ENCODE results near the gene PDLIM3. TPM values are rescaled to one million over a fixed set of nuclear protein-coding genes. Genes with fewer than 3 reads are reported as not detected.

Gene PDLIM3
- total and polyA plus RNA-seq, 9 of the 15 experiments (the other 6 are each of a cell fraction or from before 2014, with no cell fraction given), result 0.06 TPM; not detected in 8

DNA sequence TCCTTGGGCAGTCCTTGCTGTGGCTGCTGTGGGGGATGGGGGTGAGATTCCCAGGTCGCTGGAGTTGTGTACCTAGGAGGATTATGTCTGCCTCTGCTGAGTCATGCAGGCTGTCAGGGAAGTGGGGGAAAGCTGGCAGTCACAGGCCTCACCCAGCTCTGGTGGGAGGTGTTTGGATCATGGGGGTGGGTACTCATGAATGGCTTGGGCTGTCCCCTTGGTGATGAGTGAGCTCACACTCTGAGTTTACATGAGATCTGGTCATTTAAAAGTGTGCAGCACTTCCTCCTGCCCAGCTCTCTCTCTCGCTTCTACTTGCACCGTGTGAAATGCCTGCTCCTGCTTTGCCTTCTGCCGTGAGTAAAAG, 24.6 kb upstream of the PDLIM3 start (continued):
- TF ChIP-seq, protein P1, sequence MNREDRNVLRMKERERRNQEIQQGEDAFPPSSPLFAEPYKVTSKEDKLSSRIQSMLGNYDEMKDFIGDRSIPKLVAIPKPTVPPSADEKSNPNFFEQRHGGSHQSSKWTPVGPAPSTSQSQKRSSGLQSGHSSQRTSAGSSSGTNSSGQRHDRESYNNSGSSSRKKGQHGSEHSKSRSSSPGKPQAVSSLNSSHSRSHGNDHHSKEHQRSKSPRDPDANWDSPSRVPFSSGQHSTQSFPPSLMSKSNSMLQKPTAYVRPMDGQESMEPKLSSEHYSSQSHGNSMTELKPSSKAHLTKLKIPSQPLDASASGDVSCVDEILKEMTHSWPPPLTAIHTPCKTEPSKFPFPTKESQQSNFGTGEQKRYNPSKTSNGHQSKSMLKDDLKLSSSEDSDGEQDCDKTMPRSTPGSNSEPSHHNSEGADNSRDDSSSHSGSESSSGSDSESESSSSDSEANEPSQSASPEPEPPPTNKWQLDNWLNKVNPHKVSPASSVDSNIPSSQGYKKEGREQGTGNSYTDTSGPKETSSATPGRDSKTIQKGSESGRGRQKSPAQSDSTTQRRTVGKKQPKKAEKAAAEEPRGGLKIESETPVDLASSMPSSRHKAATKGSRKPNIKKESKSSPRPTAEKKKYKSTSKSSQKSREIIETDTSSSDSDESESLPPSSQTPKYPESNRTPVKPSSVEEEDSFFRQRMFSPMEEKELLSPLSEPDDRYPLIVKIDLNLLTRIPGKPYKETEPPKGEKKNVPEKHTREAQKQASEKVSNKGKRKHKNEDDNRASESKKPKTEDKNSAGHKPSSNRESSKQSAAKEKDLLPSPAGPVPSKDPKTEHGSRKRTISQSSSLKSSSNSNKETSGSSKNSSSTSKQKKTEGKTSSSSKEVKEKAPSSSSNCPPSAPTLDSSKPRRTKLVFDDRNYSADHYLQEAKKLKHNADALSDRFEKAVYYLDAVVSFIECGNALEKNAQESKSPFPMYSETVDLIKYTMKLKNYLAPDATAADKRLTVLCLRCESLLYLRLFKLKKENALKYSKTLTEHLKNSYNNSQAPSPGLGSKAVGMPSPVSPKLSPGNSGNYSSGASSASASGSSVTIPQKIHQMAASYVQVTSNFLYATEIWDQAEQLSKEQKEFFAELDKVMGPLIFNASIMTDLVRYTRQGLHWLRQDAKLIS (CRISPR knock-in tag; IDR thresholded peaks at IDR 0.05), result no peak
- TF ChIP-seq MYNN (IDR thresholded peaks at IDR 0.05) (no peak), MYNN (CRISPR knock-in tag; IDR thresholded peaks at IDR 0.05) (no peak), CBFA2T3 (IDR thresholded peaks at IDR 0.05) (no peak), DMBX1 (CRISPR knock-in tag; IDR thresholded peaks at IDR 0.05; ENCODE audit: borderline replicate concordance) (no peak), EP400 (IDR thresholded peaks at IDR 0.05) (0 out of 2 replicates have a peak, but pooled peaks have one; percentile 15), ZNF253 (CRISPR knock-in tag; conservative IDR thresholded peaks at IDR 0.05) (no peak), ZNF124 (CRISPR knock-in tag; IDR thresholded peaks at IDR 0.05) (no peak), GABPA (tag; conservative IDR thresholded peaks at IDR 0.05; ENCODE audit: low read depth) (no peak), GATA2 (CRISPR knock-in tag; IDR thresholded peaks at IDR 0.05) (no peak), MXI1 (IDR thresholded peaks at IDR 0.05; ENCODE audit: low read depth, low read length) (no peak), PURB (CRISPR knock-in tag; IDR thresholded peaks at IDR 0.05; ENCODE audit: low read depth) (no peak), RHOXF2B (CRISPR knock-in tag; conservative IDR thresholded peaks at IDR 0.05) (no peak), RBM14 (IDR thresholded peaks at IDR 0.05; ENCODE audit: borderline replicate concordance, insufficient read depth, low read depth, low read length) (no peak), NFRKB (IDR thresholded peaks at IDR 0.05; ENCODE audit: low read depth) (no peak), ZNF778 (CRISPR knock-in tag; IDR thresholded peaks at IDR 0.05) (no peak), ZNF175 (CRISPR knock-in tag; IDR thresholded peaks at IDR 0.05; ENCODE audit: low read depth) (no peak)
- TF ChIP-seq, protein P2, sequence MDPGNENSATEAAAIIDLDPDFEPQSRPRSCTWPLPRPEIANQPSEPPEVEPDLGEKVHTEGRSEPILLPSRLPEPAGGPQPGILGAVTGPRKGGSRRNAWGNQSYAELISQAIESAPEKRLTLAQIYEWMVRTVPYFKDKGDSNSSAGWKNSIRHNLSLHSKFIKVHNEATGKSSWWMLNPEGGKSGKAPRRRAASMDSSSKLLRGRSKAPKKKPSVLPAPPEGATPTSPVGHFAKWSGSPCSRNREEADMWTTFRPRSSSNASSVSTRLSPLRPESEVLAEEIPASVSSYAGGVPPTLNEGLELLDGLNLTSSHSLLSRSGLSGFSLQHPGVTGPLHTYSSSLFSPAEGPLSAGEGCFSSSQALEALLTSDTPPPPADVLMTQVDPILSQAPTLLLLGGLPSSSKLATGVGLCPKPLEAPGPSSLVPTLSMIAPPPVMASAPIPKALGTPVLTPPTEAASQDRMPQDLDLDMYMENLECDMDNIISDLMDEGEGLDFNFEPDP (CRISPR knock-in tag; IDR thresholded peaks at IDR 0.05), result no peak
- TF ChIP-seq, protein P3, sequence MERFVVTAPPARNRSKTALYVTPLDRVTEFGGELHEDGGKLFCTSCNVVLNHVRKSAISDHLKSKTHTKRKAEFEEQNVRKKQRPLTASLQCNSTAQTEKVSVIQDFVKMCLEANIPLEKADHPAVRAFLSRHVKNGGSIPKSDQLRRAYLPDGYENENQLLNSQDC (CRISPR knock-in tag; IDR thresholded peaks at IDR 0.05), result no peak
- TF ChIP-seq, protein P4, sequence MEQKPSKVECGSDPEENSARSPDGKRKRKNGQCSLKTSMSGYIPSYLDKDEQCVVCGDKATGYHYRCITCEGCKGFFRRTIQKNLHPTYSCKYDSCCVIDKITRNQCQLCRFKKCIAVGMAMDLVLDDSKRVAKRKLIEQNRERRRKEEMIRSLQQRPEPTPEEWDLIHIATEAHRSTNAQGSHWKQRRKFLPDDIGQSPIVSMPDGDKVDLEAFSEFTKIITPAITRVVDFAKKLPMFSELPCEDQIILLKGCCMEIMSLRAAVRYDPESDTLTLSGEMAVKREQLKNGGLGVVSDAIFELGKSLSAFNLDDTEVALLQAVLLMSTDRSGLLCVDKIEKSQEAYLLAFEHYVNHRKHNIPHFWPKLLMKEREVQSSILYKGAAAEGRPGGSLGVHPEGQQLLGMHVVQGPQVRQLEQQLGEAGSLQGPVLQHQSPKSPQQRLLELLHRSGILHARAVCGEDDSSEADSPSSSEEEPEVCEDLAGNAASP (IDR thresholded peaks at IDR 0.05), result no peak
- TF ChIP-seq, protein P5, sequence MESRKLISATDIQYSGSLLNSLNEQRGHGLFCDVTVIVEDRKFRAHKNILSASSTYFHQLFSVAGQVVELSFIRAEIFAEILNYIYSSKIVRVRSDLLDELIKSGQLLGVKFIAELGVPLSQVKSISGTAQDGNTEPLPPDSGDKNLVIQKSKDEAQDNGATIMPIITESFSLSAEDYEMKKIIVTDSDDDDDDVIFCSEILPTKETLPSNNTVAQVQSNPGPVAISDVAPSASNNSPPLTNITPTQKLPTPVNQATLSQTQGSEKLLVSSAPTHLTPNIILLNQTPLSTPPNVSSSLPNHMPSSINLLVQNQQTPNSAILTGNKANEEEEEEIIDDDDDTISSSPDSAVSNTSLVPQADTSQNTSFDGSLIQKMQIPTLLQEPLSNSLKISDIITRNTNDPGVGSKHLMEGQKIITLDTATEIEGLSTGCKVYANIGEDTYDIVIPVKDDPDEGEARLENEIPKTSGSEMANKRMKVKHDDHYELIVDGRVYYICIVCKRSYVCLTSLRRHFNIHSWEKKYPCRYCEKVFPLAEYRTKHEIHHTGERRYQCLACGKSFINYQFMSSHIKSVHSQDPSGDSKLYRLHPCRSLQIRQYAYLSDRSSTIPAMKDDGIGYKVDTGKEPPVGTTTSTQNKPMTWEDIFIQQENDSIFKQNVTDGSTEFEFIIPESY (CRISPR knock-in tag; IDR thresholded peaks at IDR 0.05), result no peak

Measured in K562 (cell line).